ENCODE results near the gene TPPP2.

The TPPP2 gene

GRCh38 chr14:21066882-21067502 is 37.0 kb downstream of the TPPP2 start:
- TF ChIP-seq POLR2A (IDR thresholded peaks at IDR 0.05; ENCODE audit: low read depth, low read length), result no peak
- DNase-seq (ENCODE audit: insufficient read length, low spot score) (no peak), FAIRE-seq (no peak)

DNA sequence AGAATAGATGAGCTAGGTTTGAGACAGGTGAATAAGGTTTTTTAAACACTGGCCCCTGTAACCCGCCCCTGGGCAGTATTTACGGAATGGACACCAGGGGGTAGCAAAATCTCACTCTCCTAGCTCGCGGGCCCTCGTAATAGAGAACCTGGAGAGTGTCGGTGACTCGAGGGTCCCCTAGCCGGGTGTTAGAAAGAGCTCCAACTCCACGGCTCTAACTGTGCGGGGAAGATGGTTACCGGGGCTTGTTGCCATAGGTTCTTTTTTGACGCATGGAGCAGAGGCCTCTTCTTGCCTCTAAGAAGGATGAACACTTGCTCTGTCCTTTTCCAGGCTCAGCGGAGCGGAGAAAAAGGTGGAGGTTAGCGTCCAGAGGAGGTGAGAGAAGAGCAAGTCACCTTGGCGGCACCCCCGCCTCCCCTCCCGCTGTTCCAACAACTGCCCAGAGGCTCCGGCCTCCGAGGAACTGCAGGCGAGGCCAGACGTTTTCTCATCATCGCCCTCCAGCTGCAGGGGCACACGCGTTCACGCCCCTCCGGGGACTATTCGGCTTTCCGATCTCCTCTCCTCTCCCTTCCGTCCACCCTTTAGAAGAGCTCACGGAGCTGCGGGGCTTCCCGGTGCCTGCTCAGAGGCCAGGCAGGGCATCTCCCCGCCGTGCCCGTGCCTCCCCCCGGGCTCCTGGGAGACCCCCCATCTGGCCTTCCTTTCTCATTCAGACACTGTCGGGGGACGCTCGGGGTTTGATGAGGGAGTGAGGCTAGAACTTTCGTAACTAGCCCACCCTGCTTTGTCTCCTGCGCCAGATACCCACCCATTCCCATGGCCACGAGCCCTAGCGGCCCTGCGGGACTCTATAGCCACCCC is 38.7 kb downstream of the TPPP2 start:
- DNase-seq (ENCODE audit: insufficient read length, low spot score), result no peak
- FAIRE-seq, result no peak
- TF ChIP-seq POLR2A (IDR thresholded peaks at IDR 0.05; ENCODE audit: low read depth, low read length), result no peak

DNA sequence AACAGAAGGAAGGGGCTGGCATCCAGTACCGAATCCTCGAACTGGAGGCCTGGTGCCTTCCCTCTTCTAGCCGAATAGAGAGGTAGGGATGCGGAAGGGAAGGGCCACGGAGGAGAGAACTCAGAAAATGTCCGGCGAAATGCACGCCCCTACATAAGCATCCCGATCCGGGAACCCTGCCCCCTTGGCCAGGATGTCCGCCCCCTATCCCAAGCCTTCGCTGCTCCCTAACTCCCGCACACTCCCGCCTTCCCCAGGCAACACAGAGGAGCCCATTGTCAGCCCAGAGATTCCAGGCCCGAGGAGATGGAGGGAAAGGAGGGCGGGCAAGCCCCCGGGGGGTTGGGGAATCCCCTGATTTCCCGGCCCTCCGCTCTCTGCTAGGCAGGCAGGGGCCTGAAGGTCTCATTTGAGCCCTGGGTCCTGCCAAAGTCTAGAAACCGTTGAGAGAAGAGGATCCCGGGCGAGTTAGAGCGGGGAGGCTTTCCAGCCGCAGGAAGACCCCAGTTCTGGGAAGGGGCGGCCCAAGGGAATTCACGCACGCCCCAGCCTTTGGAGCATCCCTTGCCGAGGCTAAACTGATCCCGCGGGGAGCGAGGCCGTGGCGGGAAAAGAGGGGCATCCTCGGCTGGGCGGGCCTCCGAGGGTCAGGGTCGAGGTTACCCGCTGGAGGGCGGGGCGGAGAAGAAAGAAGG is 39.5 kb downstream of the TPPP2 start:
- DNase-seq (ENCODE audit: insufficient read length, low spot score) (no peak), FAIRE-seq (no peak)
- TF ChIP-seq POLR2A (IDR thresholded peaks at IDR 0.05; ENCODE audit: low read depth, low read length), result no peak

GRCh38 chr14:21070083-21070609 is 40.1 kb downstream of the TPPP2 start, which contains the start of gene ARHGEF40:
Gene ARHGEF40 (plus strand): TSS chr14:21070304. CDS start chr14:21070397, 93 bp downstream.
- DNase-seq (ENCODE audit: insufficient read length, low spot score) (peak; percentile 34), FAIRE-seq (no peak)
- 0 out of 2 replicates have a peak, but pooled peaks have one; percentile 18 for TF ChIP-seq POLR2A (IDR thresholded peaks at IDR 0.05; ENCODE audit: low read depth, low read length)

- no peak for TF ChIP-seq POLR2A (IDR thresholded peaks at IDR 0.05; ENCODE audit: low read depth, low read length)
- FAIRE-seq (no peak), DNase-seq (ENCODE audit: insufficient read length, low spot score) (peak; percentile 36)
Observed at GRCh38 chr14:21070610-21071224, 40.7 kb downstream of the TPPP2 start.

DNA sequence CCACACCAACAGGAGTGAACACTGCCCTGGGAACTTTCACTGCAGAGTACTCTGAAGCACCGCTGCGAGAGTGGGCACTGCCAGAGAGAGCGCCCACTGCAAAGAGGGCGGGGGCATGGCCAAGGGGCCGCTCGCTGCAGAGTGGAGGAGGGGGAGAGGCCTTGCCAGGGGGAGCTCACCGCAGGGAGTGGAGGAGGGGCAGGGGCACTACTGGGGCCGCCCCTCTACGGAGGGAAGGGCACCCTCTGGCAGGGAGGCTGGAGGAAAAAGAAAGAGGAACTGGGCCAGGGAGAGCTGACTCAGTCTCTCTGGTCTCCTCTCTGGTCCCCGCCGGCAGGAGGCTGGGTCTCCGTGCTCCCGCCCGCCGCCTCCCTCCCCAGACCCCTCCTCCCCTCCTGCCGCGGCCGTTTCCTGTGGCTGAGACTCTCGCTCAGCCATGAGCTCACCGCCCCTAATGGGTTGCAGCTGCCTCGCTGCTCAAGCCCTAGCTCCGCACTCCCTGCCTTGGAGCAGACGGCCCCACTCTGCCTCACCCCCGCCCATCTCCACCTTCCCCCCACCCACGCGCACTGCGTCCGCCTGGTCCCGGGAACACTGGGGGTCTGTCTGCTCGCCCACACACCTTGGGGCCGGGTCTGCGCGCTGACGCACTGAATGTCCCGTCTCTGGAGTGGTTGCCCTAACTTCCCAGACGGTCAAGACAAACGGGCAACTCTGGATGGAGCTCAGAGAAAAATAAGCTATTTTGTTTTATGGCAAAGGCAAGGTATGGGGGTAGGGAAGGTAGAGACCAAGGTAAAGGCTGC is 41.4 kb downstream of the TPPP2 start:
- DNase-seq (ENCODE audit: insufficient read length, low spot score), result peak; percentile 73
- TF ChIP-seq POLR2A (IDR thresholded peaks at IDR 0.05; ENCODE audit: low read depth, low read length), result peak; percentile 23; the same call in 1 of the 2 replicates
- FAIRE-seq, result no peak

DNA sequence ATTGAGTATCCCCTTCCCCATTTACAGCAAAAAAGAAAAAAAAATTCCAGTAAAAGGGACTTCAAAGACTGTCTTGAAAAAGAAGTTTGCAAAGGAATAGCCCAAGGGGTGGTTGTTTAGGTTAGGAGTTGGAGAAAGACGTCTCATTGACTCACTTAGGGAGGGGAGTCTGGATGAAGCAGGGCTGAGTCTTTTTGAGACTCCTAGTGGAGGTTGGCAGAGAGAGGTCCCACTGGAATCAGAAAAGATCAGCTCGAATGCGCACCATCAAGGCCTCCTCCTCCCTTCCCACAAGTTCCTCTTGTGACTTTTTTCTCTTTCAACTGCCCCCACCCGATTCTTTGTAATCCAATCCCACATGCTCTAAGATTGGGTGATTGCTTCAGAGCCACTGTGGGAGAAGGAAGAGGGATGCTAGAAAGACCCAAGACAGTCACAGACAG is 42.0 kb downstream of the TPPP2 start:
- TF ChIP-seq POLR2A (IDR thresholded peaks at IDR 0.05; ENCODE audit: low read depth, low read length), result no peak
- FAIRE-seq (no peak), DNase-seq (ENCODE audit: insufficient read length, low spot score) (no peak)

DNA sequence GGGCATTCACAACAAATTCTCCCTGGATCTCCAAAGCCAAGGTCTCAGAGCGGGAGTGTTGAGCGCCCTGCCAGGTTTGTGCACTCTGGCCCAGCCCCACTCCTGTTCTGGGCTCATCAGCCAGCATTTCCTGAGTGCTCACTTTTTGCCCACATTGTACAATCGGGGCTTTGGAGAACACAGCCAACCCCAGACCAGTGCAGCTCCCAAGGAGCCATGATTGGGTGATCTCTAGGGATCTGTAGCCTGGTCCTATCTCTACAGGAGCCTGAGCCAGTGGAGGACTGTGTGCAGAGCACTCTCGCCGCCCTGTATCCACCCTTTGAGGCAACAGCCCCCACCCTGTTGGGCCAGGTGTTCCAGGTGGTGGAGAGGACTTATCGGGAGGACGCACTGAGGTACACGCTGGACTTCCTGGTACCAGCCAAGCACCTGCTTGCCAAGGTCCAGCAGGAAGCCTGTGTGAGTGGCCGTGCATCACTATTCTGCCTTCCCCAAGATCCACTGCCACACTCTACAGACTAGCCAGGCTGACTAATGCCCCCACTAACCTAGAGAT is 42.8 kb downstream of the TPPP2 start:
- no peak for TF ChIP-seq POLR2A (IDR thresholded peaks at IDR 0.05; ENCODE audit: low read depth, low read length)
- DNase-seq (ENCODE audit: insufficient read length, low spot score) (no peak), FAIRE-seq (no peak)

DNA sequence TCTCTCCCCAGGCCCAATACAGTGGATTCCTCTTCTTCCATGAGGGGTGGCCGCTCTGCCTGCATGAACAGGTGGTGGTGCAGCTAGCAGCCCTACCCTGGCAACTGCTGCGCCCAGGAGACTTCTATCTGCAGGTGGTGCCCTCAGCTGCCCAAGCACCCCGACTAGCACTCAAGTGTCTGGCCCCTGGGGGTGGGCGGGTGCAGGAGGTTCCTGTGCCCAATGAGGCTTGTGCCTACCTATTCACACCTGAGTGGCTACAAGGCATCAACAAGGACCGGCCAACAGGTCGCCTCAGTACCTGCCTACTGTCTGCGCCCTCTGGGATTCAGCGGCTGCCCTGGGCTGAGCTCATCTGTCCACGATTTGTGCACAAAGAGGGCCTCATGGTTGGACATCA is 43.9 kb downstream of the TPPP2 start:
- TF ChIP-seq POLR2A (IDR thresholded peaks at IDR 0.05; ENCODE audit: low read depth, low read length), result no peak
- FAIRE-seq, result no peak
- no peak for DNase-seq (ENCODE audit: insufficient read length, low spot score)

DNA sequence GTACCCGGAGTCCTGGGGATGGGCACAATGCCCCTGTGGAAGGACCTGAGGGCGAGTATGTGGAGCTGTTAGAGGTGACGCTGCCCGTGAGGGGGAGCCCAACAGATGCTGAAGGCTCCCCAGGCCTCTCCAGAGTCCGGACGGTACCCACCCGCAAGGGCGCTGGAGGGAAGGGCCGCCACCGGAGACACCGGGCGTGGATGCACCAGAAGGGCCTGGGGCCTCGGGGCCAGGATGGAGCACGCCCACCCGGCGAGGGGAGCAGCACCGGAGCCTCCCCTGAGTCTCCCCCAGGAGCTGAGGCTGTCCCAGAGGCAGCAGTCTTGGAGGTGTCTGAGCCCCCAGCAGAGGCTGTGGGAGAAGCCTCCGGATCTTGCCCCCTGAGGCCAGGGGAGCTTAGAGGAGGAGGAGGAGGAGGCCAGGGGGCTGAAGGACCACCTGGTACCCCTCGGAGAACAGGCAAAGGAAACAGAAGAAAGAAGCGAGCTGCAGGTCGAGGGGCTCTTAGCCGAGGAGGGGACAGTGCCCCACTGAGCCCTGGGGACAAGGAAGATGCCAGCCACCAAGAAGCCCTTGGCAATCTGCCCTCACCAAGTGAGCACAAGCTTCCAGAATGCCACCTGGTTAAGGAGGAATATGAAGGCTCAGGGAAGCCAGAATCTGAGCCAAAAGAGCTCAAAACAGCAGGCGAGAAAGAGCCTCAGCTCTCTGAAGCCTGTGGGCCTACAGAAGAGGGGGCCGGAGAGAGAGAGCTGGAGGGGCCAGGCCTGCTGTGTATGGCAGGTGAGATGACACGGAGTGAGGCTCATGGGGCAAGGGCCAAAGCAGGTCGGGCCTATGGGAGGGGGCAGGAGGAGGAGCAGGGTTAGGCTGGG is 44.6 kb downstream of the TPPP2 start:
- DNase-seq (ENCODE audit: insufficient read length, low spot score) (no peak), FAIRE-seq (no peak)
- no peak for TF ChIP-seq POLR2A (IDR thresholded peaks at IDR 0.05; ENCODE audit: low read depth, low read length)

- FAIRE-seq (no peak), DNase-seq (ENCODE audit: insufficient read length, low spot score) (no peak)
- no peak for TF ChIP-seq POLR2A (IDR thresholded peaks at IDR 0.05; ENCODE audit: low read depth, low read length)
Observed at GRCh38 chr14:21075719-21076437, 45.9 kb downstream of the TPPP2 start.

All from H54 (cell line).